ENCODE results near the gene LZTFL1. TPM values are rescaled to one million over a fixed set of nuclear protein-coding genes. Genes with fewer than 3 reads are reported as not detected.

LZTFL1 gene
- total RNA-seq, 4 donors from 2014 or later = 12.6 to 30.9 (median 23.3) TPM

DNA sequence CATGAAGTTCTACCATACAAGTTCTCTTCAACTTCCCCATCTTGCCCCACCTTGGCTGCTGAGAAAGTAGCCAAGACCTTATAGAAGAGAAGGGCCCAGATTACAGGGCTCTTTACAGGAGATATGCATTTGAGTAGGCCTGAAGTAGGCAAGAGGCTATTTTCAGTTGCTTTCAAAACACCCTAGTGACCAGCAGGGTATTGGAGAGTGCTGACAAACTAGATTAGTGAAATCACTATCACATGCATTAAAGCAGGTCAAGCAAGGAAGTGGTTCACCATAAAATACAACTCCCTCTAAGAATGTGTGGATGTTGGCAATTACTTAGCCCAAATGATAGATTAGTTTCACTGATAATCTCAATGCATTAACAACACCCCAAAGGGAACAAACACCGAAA is 2.7 kb upstream of the LZTFL1 start:
- peaks cover 0 to 19% (median 0%) of the 10 kb centered on the region in 3 donors for H3K4me1 ChIP-seq
- 64 to 86% methylated on average over 1 of the region's 1 CpG for whole genome bisulfite sequencing, 2 donors (ENCODE audit: low coverage in 1 of 2)
- no peaks in the 10 kb centered on the region for H3K9me3 ChIP-seq
- no peak overlapping the region for H3K4me3 ChIP-seq
- TF ChIP-seq POLR2AphosphoS5 (IDR thresholded peaks at IDR 0.05) (no peak), POLR2A (IDR thresholded peaks at IDR 0.05) (no peak), EP300 (IDR thresholded peaks at IDR 0.05) (no peak)
- TF ChIP-seq, protein P1, sequence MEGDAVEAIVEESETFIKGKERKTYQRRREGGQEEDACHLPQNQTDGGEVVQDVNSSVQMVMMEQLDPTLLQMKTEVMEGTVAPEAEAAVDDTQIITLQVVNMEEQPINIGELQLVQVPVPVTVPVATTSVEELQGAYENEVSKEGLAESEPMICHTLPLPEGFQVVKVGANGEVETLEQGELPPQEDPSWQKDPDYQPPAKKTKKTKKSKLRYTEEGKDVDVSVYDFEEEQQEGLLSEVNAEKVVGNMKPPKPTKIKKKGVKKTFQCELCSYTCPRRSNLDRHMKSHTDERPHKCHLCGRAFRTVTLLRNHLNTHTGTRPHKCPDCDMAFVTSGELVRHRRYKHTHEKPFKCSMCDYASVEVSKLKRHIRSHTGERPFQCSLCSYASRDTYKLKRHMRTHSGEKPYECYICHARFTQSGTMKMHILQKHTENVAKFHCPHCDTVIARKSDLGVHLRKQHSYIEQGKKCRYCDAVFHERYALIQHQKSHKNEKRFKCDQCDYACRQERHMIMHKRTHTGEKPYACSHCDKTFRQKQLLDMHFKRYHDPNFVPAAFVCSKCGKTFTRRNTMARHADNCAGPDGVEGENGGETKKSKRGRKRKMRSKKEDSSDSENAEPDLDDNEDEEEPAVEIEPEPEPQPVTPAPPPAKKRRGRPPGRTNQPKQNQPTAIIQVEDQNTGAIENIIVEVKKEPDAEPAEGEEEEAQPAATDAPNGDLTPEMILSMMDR (IDR thresholded peaks at IDR 0.05) = no peak
- no peak overlapping the region for H3K27ac ChIP-seq
- ATAC-seq = no peak
- no peaks in the 10 kb centered on the region for H3K27me3 ChIP-seq
- H3K36me3 ChIP-seq = no peaks in the 10 kb centered on the region

DNA sequence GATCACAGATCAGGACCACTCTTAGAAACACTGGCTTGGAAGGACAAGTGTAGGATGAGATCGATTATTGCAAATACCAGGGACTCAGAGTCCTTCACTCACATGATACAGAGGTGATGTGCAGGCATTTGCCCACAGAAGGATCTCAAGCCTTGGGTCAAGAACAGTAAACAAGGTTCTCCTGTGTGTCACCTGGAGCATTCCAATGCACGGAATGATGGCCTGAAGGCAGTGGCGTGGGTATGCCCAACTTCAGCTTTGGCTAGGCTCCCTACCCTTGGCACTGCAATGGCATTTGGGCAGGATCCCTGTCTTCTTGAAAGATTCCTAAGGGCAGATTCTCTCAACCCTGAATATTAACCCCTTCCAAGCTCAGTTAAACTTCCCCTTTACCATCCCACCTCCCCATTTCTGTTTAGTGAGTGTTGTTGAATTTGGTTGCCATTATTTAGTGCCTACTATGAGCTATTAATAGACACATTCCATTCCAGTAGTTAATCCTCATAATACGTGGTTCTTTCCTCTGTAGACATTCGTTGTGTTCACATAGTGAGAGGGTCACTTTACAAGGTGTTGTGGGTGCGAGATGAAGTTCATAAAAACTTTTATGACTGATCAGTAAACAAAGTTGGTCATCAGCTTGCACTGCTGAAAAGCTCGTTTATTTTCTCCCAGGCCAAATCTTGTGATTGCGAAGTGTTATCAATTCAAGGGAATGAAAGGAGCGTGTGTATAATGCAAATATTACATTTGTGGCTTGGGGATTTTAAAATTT is 1.1 kb upstream of the LZTFL1 start:
- TF ChIP-seq, protein P1 (IDR thresholded peaks at IDR 0.05) = no peak
- TF ChIP-seq POLR2AphosphoS5 (IDR thresholded peaks at IDR 0.05) (no peak), POLR2A (IDR thresholded peaks at IDR 0.05) (no peak), EP300 (IDR thresholded peaks at IDR 0.05) (no peak)
- Histone ChIP-seq H3K9me3 (no peaks in the 10 kb centered on the region), H3K27ac (no peak overlapping the region), H3K4me3 (no peak overlapping the region), H3K36me3 (peaks cover 0 to under 1% of the 10 kb centered on the region in 2 donors), H3K4me1 (peaks cover 0 to 19% (median 0%) of the 10 kb centered on the region in 3 donors), H3K27me3 (no peaks in the 10 kb centered on the region)
- ATAC-seq = no peak
- 65 to 71% methylated on average over 6 to 7 of the region's 9 CpGs for WGBS, 2 donors (ENCODE audit: low coverage in 1 of 2)

DNA sequence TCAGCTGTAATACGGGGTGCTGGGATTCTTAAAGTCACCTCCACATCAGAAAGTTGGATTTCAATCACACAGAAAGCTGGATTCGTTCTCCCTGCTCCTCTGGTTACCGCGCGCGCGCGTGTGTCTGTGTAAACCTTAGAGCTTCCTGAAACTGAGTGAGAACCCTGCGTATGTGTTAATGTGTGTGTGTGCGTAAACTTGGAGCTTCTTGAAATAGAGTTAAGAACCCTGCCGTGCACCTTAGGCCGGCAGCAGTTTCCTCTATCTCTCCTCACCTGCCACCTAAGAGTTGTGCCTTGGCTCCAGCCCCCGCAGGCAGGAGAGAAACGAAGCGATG is 531 bp downstream of the LZTFL1 start:
- ATAC-seq = peak; percentile 18
- H3K27ac ChIP-seq = peak overlapping the region in 3 of 4 donors; percentile 71 to 77 (median 77)
- TF ChIP-seq POLR2A (IDR thresholded peaks at IDR 0.05) (no peak), POLR2AphosphoS5 (IDR thresholded peaks at IDR 0.05) (no peak), EP300 (IDR thresholded peaks at IDR 0.05) (no peak)
- TF ChIP-seq, protein P1 (IDR thresholded peaks at IDR 0.05) = no peak
- H3K36me3 ChIP-seq = peaks cover 0 to 17% of the 10 kb centered on the region in 2 donors
- 0% methylated on average over 8 of the region's 15 CpGs for WGBS, 2 donors (ENCODE audit: low coverage in 1 of 2)
- H3K9me3 ChIP-seq = no peaks in the 10 kb centered on the region
- peak overlapping the region; percentile 72 to 75 for H3K4me3 ChIP-seq
- no peaks in the 10 kb centered on the region for H3K27me3 ChIP-seq
- H3K4me1 ChIP-seq = peaks cover 0 to 19% (median 0%) of the 10 kb centered on the region in 3 donors

DNA sequence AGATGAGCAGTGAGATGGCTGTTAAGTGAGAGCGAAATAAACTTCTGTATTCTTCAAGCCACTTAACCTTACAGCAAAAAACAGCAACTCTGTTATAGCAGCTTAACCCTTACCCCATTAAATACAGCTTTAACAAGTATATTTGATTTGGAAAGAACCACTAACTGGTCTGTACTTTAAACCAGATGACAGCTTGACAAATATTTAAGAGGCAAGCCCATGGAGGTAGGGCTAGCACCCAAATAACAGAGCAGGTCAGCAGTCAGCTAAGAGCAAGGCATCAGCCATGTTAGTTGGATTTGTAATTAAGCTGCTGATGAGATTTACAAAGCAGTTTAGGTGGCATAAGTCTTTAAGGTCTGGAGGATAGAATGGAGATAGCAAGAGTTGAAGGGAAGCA is 3.5 kb downstream of the LZTFL1 start:
- H3K27me3 ChIP-seq = no peaks in the 10 kb centered on the region
- peaks cover 0 to 42% of the 10 kb centered on the region in 2 donors for H3K36me3 ChIP-seq
- ATAC-seq = no peak
- no peak overlapping the region for H3K4me3 ChIP-seq
- H3K4me1 ChIP-seq = peaks cover 0 to 19% (median 0%) of the 10 kb centered on the region in 3 donors
- no peaks in the 10 kb centered on the region for H3K9me3 ChIP-seq
- 70% methylated on average over 1 of the region's 1 CpG; no CpG with 5 or more reads in 1 of the 2 donors for WGBS, 2 donors (ENCODE audit: low coverage in 1 of 2)
- H3K27ac ChIP-seq = no peak overlapping the region
- no peak for TF ChIP-seq POLR2A (IDR thresholded peaks at IDR 0.05)
- TF ChIP-seq, protein P1 (IDR thresholded peaks at IDR 0.05) = no peak
- no peak for TF ChIP-seq POLR2AphosphoS5 (IDR thresholded peaks at IDR 0.05)
- no peak for TF ChIP-seq EP300 (IDR thresholded peaks at IDR 0.05)

DNA sequence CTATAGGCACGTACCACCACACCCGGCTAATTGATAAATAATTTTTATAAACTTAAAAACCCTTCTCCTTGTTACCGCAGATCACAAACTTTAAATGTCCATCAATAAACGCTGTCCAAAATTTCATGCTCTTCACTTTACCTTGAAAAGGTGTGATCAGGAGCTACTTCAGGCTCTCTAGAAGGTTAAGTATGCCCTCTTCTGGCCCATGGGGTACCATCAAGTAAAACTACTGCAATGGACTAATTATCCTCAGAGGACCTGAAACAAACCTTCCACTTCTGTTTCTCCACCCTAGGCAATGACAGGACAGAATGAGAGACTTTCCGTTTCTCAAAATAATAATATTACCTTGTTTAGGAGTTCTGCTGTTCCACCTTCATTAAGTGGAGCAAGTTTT is 9.2 kb downstream of the LZTFL1 start:
- 90 to 91% methylated on average over 5 of the region's 5 CpGs for WGBS, 2 donors (ENCODE audit: low coverage in 1 of 2)
- Histone ChIP-seq H3K36me3 (peaks cover 0 to 93% of the 10 kb centered on the region in 2 donors), H3K9me3 (no peaks in the 10 kb centered on the region), H3K27ac (no peak overlapping the region), H3K27me3 (no peaks in the 10 kb centered on the region), H3K4me1 (no peaks in the 10 kb centered on the region), H3K4me3 (no peak overlapping the region)
- no peak for ATAC-seq
- TF ChIP-seq EP300 (IDR thresholded peaks at IDR 0.05) (no peak), POLR2A (IDR thresholded peaks at IDR 0.05) (no peak), POLR2AphosphoS5 (IDR thresholded peaks at IDR 0.05) (no peak)
- TF ChIP-seq, protein P1 (IDR thresholded peaks at IDR 0.05) = peak in 2 of 4 experiments; percentile 20 to 29

All from gastroesophageal sphincter (tissue), 4 donors.